Mucosa of descending colon (tissue), 3 donors: Measurements from ENCODE around the gene RPS14. TPM values are rescaled to one million over a fixed set of nuclear protein-coding genes. Genes with fewer than 3 reads are reported as not detected.
A peak's percentile ranks its signal among the peaks of the same experiment; 100 is the strongest.

Experiments used
- ATAC-seq: fragments of 200-7000 bp; cut with Tn5 transposase; one replicate; pipeline ENCODE4 v1.9.1; 2020; ENCODE audit warnings: mild to moderate bottlenecking, moderate library complexity
- DNase-seq, 3 donors: peaks; one replicate each; pipeline ENCODE4 v3.0.0-alpha.2; 2020
- H3K36me3 ChIP-seq: fragments of 200-600 bp; one replicate; pipeline ENCODE4 v1.8.0; 2021; ENCODE audit warnings: low read depth, mild to moderate bottlenecking
- H3K4me1 ChIP-seq: fragments of 200-600 bp; one replicate; pipeline ENCODE4 v1.8.0; 2021; ENCODE audit warnings: low read depth, mild to moderate bottlenecking
- H3K4me3 ChIP-seq: fragments of 200-600 bp; one replicate; pipeline ENCODE4 v1.8.0; 2021; ENCODE audit warnings: mild to moderate bottlenecking
- H3K9me3 ChIP-seq: fragments of 200-600 bp; one replicate; pipeline ENCODE4 v1.8.0; 2021; ENCODE audit warnings: mild to moderate bottlenecking
- CTCF ChIP-seq: fragments of 200-600 bp; IDR thresholded peaks from one replicate; pipeline ENCODE4 v1.8.0; 2022; ENCODE audit warnings: antibody characterized with exemption, mild to moderate bottlenecking
- intact Hi-C, 2 donors: fragments of 100-400 bp; cut with DNase I in 1 of 2; cut with micrococcal nuclease in 1 of 2; formaldehyde crosslinking; loops; one replicate each; pipeline versions ENCODE4 v1.11.0 to v1.11.1; 2022; cut with DNase I, micrococcal nuclease
- total RNA-seq, 3 donors: library from RNA; stranded (reverse); fragmentation: NEBNext Ultra II Directional in 2 of 3; extraction: Animal tissue kit (Norgen Biotek cat#: 25700) in 2 of 3; gene quantifications; one replicate each; pipeline versions ENCODE4 v1.2.1 to v1.2.4, GENCODE V29; 2021 to 2023
- donor health status: DM: no; HTN: no; CAD: no; lungs with moderate emphysema.
- donor health status: DM: no; HTN: no; CAD: no.
- donor health status: DM: no; HTN: yes; CAD: no.

The RPS14 gene
- total RNA-seq, 3 donors from 2014 or later = 1,569 to 1,671 (median 1,618) TPM

- TF ChIP-seq CTCF = no peak
- Histone ChIP-seq H3K4me1 (peaks cover 22% of the 10 kb centered on the region), H3K9me3 (no peaks in the 10 kb centered on the region), H3K36me3 (no peaks in the 10 kb centered on the region), H3K4me3 (peak overlapping the region; percentile 93)
- DNase-seq (peak; percentile 69 to 72 (median 71)), ATAC-seq (peak; percentile 64)
- intact Hi-C loops = no loop called here
These were observed 37.1 kb upstream of the RPS14 start for GRCh38 chr5:150486402-150487198.

- intact Hi-C loops = no loop called here
- H3K36me3 ChIP-seq = no peaks in the 10 kb centered on the region
- peak overlapping the region; percentile 93 for H3K4me3 ChIP-seq
- peaks cover 22% of the 10 kb centered on the region for H3K4me1 ChIP-seq
- no peak for TF ChIP-seq CTCF
- peak; percentile 64 to 81 (median 78) for DNase-seq
- H3K9me3 ChIP-seq = no peaks in the 10 kb centered on the region
- ATAC-seq = peak; percentile 68
These were observed 36.3 kb upstream of the RPS14 start for GRCh38 chr5:150485693-150486401.

- intact Hi-C loops = no loop called here
- TF ChIP-seq CTCF = no peak
- DNase-seq (no peak), ATAC-seq (no peak)
- Histone ChIP-seq H3K4me3 (peak overlapping the region; percentile 93), H3K4me1 (peaks cover 20% of the 10 kb centered on the region), H3K36me3 (no peaks in the 10 kb centered on the region), H3K9me3 (no peaks in the 10 kb centered on the region)
These were observed 35.6 kb upstream of the RPS14 start for GRCh38 chr5:150484964-150485692.

- H3K4me3 ChIP-seq = no peak overlapping the region
- no peaks in the 10 kb centered on the region for H3K4me1 ChIP-seq
- intact Hi-C loops = no loop called here
- no peaks in the 10 kb centered on the region for H3K9me3 ChIP-seq
- no peak for DNase-seq
- TF ChIP-seq CTCF = no peak
- ATAC-seq = no peak
- H3K36me3 ChIP-seq = no peaks in the 10 kb centered on the region
These were observed 32.5 kb upstream of the RPS14 start for GRCh38 chr5:150481972-150482406.

- Histone ChIP-seq H3K4me1 (no peaks in the 10 kb centered on the region), H3K36me3 (no peaks in the 10 kb centered on the region), H3K4me3 (no peak overlapping the region), H3K9me3 (no peaks in the 10 kb centered on the region)
- no peak for TF ChIP-seq CTCF
- ATAC-seq (no peak), DNase-seq (no peak)
- intact Hi-C loops = no loop called here
These were observed 32.1 kb upstream of the RPS14 start for GRCh38 chr5:150481708-150481965.
